Stimulated activated CD8-positive, alpha-beta memory T cell treated with anti-CD3 and anti-CD28 coated beads, Interleukin-15, amount 100 ng/mL, for 4 hours (primary cell): ENCODE results near the gene ZNF679.
"Not testable (repeated sequence)": the region's sequence is repeated elsewhere in the genome, so short reads cannot be mapped to it uniquely, and the experiment has no call there.

ENCODE experiments used
- DNase-seq, 2 donors: peaks; one replicate each; pipeline ENCODE4 v3.0.0-alpha.2; 2020; ENCODE audit warnings: low read depth in 2 of 2

ZNF679 gene

DNA sequence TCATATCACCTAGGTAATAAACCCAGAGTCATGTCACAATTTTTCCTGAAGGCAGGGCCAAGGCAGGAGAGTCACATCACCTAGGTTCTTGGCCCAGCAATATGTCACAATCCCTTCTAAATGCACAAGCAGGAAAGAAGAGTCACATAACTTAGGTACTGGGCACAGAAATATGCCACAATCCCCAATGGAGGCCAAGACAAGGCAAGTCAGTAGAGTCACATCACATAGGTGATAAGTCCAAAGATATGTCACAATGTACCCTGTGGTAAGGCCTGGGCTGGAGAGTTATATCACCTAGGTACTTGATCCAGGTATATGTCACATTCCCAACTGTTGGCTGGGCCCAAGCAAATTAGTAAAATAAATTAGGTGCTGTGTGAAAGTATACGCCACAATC is at the start of gene ZNF679:
TSS of gene ZNF679 (plus strand) at position 301 of the 400 bp plus-strand sequence. CDS start 20,644 bp downstream, outside the sequence.
- DNase-seq, result not testable (repeated sequence)

DNA sequence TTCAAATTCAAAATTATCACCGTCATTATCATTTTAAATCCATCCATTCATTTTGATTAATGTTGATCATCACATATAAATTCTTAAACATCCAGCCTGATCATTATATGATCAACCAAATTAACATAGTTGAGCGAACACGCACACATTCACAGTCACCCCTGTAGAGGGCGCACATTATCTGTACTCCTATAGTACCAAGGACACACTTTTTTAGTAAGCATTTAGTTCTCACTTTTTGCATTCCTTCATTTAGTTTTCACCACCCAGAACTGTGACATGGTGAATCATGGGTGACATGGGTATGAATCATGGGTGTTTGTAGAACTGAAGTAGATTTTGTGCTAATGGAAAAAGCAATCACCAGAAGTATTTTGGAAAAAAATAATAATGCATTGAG is 47.3 kb upstream of the ZNF679 start:
- DNase-seq, result no peak

DNA sequence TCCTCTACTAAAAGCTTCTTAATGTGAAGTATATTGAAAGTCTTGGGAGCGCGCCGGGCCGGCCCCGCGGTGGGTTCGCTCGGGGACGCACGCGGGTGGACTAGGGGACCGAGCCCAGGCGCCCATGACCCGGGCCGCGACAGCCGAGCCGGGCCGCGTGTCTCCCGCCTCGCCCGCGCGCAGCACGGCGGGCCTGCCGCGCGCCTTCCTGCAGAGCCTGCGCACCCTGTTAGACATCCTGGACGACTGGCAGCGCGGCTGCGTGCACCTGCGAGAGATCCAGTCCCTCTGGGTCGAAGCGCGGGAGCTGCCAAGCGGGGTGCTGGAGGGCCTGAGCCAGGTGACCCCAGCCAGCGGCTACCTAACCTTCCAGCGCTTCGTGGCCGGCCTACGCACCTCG is 46.7 kb upstream of the ZNF679 start:
- no peak for DNase-seq

DNA sequence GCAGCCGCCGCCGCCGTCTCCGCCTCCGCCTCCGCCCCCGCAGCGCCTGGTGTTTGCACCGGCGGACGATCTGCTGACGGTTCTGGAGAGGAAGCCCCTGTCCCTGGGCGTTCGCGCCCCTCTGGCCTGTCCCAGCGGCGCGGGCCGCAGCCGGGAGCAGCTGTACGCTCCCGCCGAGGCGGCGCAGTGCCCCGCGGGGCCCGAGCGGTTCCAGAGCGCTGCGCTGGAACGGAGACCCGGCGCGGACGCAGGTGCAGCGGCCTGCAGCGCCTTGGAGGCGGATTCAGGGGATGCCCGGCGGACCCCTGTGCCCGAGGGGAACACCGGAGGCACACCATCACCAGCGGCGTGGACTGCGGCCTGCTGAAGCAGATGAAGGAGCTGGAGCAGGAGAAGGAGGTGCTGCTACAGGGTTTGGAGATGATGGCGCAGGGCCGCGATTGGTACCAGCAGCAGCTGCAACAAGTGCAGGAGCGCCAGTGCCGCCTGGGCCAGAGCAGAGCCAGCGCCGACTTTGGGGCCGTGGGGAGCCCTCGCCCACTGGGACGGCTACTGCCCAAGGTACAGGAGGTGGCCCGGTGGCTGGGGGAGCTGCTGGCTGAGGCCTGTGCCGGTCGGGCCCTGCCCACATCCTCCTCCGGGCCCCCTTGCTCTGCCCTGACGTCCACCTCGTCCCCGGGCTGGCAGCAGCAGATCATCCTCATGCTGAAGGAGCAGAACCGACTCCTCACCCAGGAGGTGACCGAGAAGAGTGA is 46.1 kb upstream of the ZNF679 start:
- no peak for DNase-seq

DNA sequence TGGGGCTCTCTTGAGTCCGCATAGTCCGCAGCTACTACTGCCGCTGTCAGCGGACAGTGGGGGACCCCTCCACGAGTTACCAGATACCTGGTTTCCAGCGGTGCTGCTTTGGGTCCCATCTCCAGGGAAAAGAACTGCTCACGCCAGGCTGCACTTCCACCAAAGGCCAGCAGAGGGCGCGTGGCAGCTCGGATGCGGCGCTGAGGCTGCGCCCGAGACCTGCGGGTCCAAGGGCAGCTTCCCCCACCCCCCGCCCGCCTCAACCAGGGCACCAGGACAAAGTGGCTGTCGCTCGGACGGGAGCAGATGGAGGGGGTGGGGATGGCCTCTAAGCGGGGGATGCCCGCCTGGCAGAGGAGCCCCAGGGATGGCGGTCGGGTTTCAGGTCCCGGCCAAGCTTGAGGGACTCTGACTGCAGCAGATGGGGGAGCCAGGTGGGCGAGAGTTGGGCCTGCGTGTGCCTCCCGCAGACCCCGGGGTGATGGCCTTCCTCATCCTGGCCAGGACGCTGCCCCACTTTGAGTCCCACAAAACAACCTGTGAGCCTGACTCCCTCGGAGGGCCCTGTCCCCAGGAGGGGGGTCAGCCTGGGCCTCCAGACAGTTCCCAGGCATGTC is 45.0 kb upstream of the ZNF679 start:
- DNase-seq, result no peak

DNA sequence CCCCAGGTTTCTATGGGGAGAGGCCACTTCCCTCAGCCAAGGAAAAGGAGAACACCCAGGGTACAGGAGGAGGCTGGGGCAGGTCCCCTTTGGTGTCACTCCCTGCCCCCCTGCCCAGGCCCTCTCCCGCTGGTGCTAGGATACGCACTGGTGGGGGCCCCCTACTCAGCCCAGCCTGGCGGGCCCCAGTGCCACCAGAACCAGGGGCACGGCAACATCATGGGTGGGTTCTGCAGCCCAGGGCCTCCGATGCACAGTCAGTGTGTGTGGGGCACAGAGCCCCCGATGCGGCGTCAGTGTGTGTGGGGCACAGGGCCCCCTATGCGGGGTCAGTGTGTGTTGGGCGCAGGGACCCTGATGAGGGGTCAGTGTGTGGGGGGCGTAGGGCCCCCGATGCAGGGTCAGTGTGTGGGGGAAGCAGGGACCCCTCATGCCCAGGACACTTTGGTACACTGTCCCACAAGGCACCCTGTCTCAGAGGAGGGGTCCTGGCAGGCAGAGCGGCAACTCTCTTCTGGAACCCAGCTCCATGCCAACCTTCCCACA is 44.4 kb upstream of the ZNF679 start:
- DNase-seq, result no peak

DNA sequence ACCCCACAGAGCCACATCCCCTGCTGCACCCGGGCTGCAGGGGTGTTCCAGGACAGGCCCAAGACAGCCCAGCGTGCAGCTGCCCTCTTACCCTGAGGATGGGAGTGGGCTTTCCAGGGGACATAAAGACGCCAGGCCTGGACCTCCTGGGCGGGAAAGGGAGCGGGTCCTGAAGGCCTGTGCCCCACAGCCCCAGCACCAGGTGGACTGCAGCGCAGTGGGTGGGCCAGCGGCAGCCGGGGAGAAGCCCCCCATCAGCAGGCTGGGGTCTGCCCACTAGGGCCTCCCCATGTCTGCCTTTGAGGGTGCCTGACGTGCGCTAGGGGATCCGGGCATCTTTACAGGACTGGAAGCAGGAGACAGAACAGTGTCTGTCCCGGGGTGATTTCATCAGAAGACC is 43.9 kb upstream of the ZNF679 start:
- DNase-seq, result no peak

DNA sequence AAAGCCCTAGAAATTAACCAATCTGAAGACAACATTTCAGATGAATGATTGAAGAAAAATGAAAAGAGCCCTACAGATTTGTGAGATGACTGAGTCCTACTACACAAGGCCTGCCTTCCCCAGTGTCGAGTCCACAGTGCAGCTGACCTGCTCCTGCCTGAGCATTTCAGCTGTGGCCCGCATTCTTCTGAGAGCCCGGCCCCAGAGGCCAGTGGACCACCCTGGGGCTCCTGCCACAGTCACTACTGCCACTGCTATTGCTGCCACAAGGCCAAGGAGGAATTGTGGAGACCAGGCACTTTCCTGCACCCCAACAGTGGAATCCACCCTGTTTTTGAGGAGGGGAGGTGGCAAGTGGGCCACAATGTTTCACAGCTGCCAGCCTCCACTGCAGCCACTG is 40.9 kb upstream of the ZNF679 start:
- DNase-seq, result no peak

DNA sequence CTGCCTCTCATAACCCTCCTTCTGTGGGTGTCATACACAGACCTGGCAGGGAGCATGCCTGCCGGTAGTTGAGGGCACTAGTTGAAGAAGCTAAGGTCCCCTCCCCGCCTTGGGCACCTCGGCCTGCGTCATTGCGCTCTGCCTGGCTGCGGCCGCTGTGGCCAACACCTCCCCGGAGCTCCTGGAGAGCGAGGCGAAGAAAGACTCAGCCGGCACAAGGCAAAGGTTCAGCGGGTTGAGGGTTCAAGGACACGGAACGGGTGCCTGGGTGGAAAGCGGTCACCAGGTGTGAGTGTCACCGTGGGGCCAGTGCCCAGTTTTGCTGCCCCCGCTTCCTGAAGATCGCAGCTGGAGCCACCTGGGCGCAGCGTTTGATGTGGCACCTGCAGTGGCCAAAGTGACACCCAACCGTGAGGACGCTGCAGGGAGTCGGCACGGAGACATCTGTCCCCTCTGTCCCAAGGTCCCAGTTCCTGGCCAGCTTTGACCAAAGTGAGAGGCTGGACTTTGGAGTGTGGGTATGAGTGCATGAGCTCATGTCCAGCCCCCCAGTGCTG is 36.0 kb upstream of the ZNF679 start:
- no peak for DNase-seq

DNA sequence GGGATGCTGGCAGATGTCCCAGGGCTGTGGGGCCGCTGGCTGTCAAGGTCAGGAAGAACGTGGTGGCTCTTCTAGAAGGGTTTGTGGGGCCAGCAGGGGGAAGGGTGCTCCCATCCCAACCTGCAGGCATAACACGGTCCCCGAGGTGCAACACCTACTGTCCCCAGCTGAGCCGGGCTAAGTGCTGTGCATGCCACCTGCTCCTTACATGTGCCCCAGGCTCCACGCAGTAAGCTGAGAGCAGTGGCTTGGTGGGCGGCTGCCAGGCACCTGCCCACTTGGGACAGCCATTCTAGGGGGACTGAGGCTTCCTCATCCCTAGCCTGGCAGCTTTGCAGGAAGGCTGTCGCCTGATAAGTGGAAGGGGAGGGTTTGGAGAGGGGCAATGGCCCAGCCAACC is 35.5 kb upstream of the ZNF679 start:
- no peak for DNase-seq

DNA sequence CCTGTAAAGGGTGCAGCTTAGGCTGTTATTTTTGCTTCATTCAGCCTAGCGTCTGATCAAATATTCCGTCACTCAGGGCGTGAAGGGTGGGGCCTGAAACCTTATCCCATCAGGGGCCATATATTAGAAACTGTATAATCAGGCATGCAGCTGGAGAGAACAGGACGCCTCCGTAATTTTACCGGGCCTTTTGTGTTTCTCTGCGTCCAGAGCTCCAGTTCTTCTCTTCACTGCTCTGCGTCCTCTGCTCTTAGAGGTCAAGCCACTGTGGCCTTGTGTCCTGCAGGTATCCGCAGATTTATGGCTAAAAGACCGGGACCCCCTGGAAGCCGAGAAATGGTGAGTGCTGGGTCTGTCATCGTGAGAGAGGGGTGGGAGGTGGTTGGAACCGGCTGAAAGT is 21.4 kb upstream of the ZNF679 start, which contains the start of gene ZNF735:
TSS of gene ZNF735 (plus strand) at position 301 of the 400 bp plus-strand sequence. CDS start at position 301, 0 bp downstream.
- DNase-seq, result no peak

DNA sequence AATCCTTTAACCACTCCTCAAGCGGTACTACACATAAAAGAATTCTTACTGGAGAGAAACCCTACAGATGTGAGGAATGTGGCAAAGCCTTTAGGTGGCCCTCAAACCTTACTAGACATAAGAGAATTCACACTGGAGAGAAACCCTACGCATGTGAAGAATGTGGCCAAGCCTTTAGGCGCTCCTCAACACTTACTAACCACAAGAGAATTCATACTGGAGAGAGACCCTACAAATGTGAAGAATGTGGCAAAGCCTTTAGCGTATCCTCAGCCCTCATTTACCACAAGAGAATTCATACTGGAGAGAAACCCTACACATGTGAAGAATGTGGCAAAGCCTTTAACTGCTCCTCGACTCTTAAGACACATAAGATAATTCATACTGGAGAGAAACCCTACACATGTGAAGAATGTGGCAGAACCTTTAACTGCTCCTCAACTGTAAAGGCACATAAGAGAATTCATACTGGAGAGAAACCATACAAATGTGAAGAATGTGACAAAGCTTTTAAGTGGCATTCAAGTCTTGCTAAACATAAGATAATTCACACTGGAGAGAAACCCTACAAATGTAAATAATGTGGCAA is 8.5 kb upstream of the ZNF679 start:
- not testable (repeated sequence) for DNase-seq

DNA sequence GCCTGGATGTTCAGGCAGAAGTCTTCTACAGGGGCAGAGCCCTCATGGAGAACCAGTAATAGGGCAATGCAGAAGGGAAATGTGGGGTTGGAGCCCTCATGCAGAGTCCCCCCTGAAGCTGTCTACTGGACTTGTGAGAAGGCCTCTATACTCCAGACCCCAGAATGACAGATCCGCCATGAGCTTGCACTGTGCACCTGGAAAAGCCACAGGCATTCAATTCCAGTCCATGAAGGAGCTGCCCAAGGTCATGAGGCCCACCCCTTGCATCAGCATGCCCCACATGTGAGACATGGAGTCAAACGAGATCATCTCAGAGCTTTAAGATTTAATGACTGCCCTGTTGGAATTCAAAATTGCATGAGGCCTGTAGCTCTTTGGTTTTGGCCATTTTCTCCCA is 4.9 kb upstream of the ZNF679 start:
- no peak for DNase-seq

DNA sequence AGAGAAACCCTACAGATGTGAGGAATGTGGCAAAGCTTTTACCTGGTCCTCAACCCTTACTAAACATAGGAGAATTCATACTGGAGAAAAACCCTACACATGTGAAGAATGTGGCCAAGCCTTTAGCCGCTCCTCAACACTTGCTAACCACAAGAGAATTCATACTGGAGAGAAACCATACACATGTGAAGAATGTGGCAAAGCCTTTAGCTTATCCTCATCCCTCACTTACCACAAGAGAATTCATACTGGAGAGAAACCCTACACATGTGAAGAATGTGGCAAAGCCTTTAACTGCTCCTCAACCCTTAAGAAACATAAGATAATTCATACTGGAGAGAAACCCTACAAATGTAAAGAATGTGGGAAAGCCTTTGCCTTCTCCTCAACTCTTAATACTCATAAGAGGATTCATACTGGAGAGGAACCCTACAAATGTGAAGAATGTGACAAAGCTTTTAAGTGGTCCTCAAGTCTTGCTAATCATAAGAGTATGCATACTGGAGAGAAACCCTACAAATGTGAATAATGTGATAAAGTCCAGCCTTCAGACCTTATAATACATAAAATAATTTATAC is 38.2 kb downstream of the ZNF679 start:
- DNase-seq, result no peak

DNA sequence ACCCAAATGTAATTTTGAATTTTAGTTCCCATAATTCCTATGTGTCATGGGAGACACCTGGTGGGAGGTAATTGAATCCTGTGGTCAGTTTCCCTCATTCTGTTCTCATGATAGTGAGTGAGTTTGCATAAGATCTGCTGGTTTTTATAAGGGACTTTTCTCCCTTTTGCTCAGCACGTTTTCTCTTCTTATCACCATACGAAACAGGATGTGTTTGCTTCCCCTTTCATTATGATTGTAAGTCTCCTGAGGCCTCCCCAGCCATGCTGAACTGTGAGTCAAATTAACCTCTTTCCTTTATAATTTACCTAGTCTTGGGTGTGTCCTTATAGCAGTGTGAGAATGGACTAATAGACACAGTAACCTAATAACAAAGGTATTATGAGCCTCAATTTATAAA is 49.4 kb downstream of the ZNF679 start:
- no peak for DNase-seq

DNA sequence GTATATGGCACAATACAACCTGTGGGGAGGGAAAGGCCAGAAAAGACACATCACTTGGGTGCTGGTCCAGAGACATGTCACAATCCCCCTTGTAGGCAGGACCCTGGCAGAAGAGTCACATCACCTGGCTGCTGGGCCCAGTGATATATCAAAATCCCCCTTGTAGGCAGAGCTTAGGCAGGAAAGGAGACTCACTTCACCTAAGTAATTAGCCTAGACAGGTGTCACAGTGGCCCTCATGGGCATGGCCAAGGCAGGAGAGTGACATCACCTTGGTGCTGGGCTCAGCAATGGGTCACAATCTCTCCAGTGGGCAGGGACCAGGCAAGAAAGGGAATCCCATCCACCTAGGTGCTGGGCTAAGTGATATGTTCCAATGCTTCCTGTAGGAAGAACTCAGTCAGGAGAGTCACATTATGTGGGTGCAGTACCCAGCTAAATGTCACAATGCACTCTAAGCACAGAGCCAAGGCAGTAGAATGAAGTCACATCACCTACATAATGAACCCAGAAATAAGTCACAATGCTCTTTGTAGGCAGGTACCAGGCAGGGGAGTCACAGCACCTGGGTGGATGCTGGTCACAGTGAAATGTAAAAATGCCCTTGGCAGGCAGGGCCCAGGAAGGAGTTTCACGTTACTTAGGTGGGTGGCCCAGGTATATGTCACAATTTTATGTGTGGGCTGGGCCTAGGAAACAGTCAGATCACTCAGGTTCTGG is 66.6 kb downstream of the ZNF679 start:
- DNase-seq, result no peak

DNA sequence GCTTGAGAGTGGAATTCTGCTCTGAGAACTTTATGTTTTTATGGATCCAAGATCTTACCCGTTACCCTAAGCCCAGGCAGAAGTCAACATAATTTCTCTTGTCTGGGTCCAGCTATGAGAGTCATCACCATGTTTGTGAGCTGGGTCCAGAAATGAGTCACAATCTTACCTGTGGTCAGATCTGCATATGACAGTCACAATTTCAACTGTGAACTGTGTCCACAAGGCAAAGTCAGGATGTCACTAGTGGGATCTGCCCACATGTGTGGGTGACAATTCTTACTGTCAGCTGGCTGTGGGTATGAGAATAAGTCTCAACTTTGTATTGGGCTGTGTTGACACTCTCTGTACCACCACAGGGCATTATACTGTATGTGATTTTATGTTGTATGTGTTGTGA is 69.1 kb downstream of the ZNF679 start:
- not testable (repeated sequence) for DNase-seq

DNA sequence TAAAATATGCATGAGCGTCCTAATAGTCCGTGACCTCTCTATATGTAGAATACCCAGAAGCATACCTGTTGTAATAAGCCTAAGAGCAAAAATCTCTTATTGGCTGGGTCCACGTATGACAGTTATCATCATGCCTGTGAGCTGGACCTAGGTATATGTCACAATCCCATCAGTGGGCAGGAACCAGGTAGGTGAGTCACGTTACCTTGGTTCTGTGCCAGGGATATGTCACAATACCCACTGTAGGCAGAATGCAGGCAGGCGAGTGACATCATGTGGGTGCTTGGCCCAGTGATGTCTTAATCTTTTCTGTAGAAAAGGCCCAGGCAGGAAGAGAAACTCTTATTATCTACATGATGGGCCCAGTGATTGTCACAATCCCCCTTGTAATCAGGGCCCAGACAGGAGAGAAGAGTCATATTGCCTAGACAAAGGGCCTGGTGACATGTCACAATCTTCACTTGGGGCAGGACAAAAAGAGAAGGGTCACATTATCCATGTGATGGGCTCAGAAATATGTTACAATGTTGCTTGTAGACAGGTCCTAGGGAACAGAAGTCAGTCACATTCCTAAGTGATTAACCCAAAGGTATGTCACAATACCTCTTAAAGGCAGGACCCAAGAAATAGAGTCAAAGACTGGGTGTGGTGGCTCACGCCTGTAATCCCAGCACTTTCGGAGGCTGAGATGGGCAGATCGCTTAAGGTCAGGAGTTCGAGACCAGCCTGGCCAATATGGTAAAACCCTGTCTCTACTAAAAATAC is 72.5 kb downstream of the ZNF679 start:
- DNase-seq, result no peak

DNA sequence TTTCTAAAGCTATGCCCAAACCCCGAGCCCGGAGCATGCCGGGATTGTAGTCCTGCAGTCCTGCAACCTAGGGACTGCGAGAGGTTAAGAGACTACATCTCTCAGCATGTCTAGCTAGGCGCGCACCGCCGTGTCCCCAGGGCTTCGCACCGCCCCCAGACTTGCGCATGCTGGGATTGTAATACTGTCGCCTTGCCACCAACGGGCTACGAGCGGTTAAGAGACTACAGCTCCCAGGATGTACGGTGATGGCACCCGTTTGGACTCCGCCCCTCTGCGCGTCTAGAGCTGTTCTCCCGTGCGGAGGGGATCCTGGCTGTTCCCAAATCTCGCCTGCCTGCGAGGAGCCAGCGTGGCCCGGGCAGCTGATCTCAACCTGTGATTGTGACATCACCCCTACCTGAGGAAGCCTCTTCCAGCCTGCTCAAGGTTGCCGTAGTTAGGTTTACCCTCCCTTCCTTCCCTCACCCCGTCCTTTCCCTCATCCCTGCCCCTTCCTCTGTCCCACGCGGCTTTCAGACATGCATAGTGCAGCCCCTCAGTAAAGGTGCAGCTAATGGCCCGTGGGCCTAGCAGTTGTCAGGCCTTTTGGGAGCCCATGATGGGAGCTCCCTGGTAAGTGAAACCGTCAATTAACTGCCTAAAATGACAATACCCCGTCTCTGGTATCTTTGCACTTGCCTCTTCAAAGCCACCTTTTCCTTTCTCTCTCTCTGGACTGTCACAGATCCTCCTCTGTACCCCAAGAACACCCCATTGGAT is 79.2 kb downstream of the ZNF679 start:
- DNase-seq, result peak; percentile 87 to 91

DNA sequence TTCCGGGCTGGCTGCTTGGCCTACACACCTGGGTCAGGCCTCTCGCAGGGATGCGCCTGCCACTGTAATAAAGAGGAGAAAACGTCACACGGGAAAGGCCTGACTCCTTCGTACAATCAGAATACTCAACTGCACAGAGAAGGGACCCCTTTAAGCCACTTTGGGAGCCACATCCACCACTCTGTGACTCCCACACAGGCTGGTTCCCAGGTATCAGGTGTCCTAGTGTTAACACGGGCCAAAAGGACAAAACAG is 79.7 kb downstream of the ZNF679 start:
- DNase-seq, result no peak
